HepG2 (cell line): Measurements from ENCODE around the gene PKD1L1.

Experiments
- CEBPB ChIP-seq: IDR thresholded peaks from 2 replicates; pipeline ENCODE4 v1.6.1; 2011; ENCODE audit warnings: low read depth, low read length, improper control_type of control experiment, borderline replicate concordance
- MXI1 ChIP-seq: IDR thresholded peaks from 3 replicates; pipeline ENCODE4 v1.6.1; 2012; ENCODE audit warnings: low read depth, low read length, inconsistent platforms, borderline replicate concordance
- ZBTB8A ChIP-seq: sonication (generic); formaldehyde crosslinking; IDR thresholded peaks from 2 replicates; pipeline ENCODE4 v1.4.0; 2020; ENCODE audit warnings: mild to moderate bottlenecking, low read depth, missing genetic modification reagents, borderline replicate concordance
- TF ChIP-seq, protein P1 (sequence below): sonication (generic); formaldehyde crosslinking; IDR thresholded peaks from 2 replicates; pipeline ENCODE4 v1.5.0; 2020; ENCODE audit warnings: mild to moderate bottlenecking, missing genetic modification reagents, moderate library complexity

DNA sequence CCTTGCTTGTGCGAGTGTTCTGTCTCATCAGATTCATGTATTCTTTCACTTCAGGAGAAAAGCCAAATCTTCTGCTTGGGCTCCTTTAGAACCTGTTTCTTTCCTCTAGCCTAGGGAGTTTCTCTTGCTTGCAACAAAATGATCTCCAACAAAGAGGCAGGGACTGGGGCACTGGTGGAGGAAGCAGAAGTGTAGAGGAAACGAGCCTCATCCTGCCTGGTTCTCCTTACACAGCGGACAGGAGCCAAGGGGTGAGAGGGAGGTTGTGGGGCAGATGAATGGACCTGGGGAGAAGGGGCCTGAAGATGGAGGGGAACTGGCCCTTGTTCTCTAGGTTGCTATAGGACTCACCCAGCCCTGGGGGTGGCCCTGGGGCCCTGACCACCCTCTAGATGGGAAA, 141.1 kb downstream of the PKD1L1 start:
- TF ChIP-seq MXI1 (no peak), CEBPB (no peak), ZBTB8A (no peak)
- TF ChIP-seq, protein P1, sequence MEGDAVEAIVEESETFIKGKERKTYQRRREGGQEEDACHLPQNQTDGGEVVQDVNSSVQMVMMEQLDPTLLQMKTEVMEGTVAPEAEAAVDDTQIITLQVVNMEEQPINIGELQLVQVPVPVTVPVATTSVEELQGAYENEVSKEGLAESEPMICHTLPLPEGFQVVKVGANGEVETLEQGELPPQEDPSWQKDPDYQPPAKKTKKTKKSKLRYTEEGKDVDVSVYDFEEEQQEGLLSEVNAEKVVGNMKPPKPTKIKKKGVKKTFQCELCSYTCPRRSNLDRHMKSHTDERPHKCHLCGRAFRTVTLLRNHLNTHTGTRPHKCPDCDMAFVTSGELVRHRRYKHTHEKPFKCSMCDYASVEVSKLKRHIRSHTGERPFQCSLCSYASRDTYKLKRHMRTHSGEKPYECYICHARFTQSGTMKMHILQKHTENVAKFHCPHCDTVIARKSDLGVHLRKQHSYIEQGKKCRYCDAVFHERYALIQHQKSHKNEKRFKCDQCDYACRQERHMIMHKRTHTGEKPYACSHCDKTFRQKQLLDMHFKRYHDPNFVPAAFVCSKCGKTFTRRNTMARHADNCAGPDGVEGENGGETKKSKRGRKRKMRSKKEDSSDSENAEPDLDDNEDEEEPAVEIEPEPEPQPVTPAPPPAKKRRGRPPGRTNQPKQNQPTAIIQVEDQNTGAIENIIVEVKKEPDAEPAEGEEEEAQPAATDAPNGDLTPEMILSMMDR (CRISPR knock-in tag) = no peak
